Neuronal stem cell (in vitro differentiated cells): ENCODE data around the gene ZNF512B.

Experiments
- DNase-seq: peaks from one replicate; pipeline ENCODE4 v3.0.0-alpha.2; 2013; ENCODE audit warnings: low spot score
- H2AFZ ChIP-seq: one replicate; pipeline ENCODE4 v1.6.1; 2013; ENCODE audit warnings: mild to moderate bottlenecking, low read length, inconsistent platforms
- H2AK5ac ChIP-seq: 2 replicates; pipeline ENCODE4 v1.6.1; 2013; ENCODE audit warnings: low read depth, mild to moderate bottlenecking, inconsistent platforms, low read length, moderate library complexity, mixed read lengths
- H2BK120ac ChIP-seq: 2 replicates; pipeline ENCODE4 v1.6.1; 2013; ENCODE audit warnings: low read depth, mild to moderate bottlenecking, inconsistent platforms, low read length, moderate library complexity, mixed read lengths
- H2BK12ac ChIP-seq: one replicate; pipeline ENCODE4 v1.6.1; 2013; ENCODE audit warnings: low read length, inconsistent platforms
- H2BK15ac ChIP-seq: 2 replicates; pipeline ENCODE4 v1.6.1; 2013; ENCODE audit warnings: mild to moderate bottlenecking, low read length, inconsistent platforms, mixed read lengths
- H2BK5ac ChIP-seq: one replicate; pipeline ENCODE4 v1.6.1; 2013; ENCODE audit warnings: inconsistent platforms, mild to moderate bottlenecking, low read length, moderate library complexity
- H3K14ac ChIP-seq: one replicate; pipeline ENCODE4 v1.6.1; 2013; ENCODE audit warnings: low read length, inconsistent platforms
- H3K18ac ChIP-seq: 2 replicates; pipeline ENCODE4 v1.6.1; 2013; ENCODE audit warnings: low read length, inconsistent platforms
- H3K23ac ChIP-seq: 2 replicates; pipeline ENCODE4 v1.6.1; 2013; ENCODE audit warnings: low read depth, mild to moderate bottlenecking, mixed read lengths, low read length, inconsistent platforms; ENCODE audit not compliant: poor library complexity
- H3K27ac ChIP-seq: replicated peaks from 3 replicates; pipeline ENCODE4 v1.5.1; 2013; ENCODE audit warnings: low read length, inconsistent platforms
- H3K27me3 ChIP-seq, 3 experiments: 2 replicates each; pipeline ENCODE4 v1.6.1; 2013; ENCODE audit warnings: low read length in 3 of 3, mild to moderate bottlenecking in 2 of 3, inconsistent platforms in 1 of 3, low read depth in 1 of 3, mixed read lengths in 1 of 3, moderate library complexity in 1 of 3; ENCODE audit not compliant: control insufficient read depth in 3 of 3, insufficient read depth in 3 of 3
- H3K36me3 ChIP-seq, 2 donors: replicated peaks in 1 of 2; 2 replicates each; pipeline ENCODE4 v1.6.1; 2013; ENCODE audit warnings: low read length in 2 of 2; ENCODE audit not compliant: control insufficient read depth in 2 of 2, insufficient read depth in 2 of 2
- H3K4ac ChIP-seq: 2 replicates; pipeline ENCODE4 v1.6.1; 2013; ENCODE audit warnings: inconsistent platforms, mild to moderate bottlenecking, low read length, moderate library complexity
- H3K4me1 ChIP-seq, 2 donors: 1 replicate in 1 of 2; 2 replicates in 1 of 2; pipeline ENCODE4 v1.6.1; 2013; ENCODE audit warnings: low read length in 2 of 2, low read depth in 1 of 2; ENCODE audit not compliant: control insufficient read depth in 2 of 2, insufficient read depth in 1 of 2
- H3K4me2 ChIP-seq: one replicate; pipeline ENCODE4 v1.6.1; 2013; ENCODE audit warnings: mild to moderate bottlenecking, low read length, inconsistent platforms; ENCODE audit not compliant: insufficient read depth, poor library complexity, severe bottlenecking
- H3K4me3 ChIP-seq, 2 donors: 2 replicates each; pipeline ENCODE4 v1.5.1; 2013; ENCODE audit warnings: low read length in 2 of 2, mild to moderate bottlenecking in 2 of 2, inconsistent platforms in 1 of 2, moderate library complexity in 1 of 2
- H3K79me1 ChIP-seq: one replicate; pipeline ENCODE4 v1.6.1; 2013; ENCODE audit warnings: low read depth, mild to moderate bottlenecking, inconsistent platforms, low read length, moderate library complexity
- H3K9ac ChIP-seq: one replicate; pipeline ENCODE4 v1.6.1; 2013; ENCODE audit warnings: mild to moderate bottlenecking, low read depth, low read length, inconsistent platforms; ENCODE audit not compliant: poor library complexity
- H3K9me3 ChIP-seq, 2 donors: replicated peaks in 1 of 2; 2 replicates each; pipeline versions ENCODE3 to v1.6.1; 2013; ENCODE audit warnings: low read length in 2 of 2, mild to moderate bottlenecking in 2 of 2, inconsistent platforms in 1 of 2, low read depth in 1 of 2, mixed read lengths in 1 of 2, moderate library complexity in 1 of 2; ENCODE audit not compliant: control insufficient read depth in 2 of 2, insufficient read depth in 1 of 2
- H4K8ac ChIP-seq: one replicate; pipeline ENCODE4 v1.6.1; 2013; ENCODE audit warnings: low read depth, mild to moderate bottlenecking, inconsistent platforms, low read length, moderate library complexity
- H4K91ac ChIP-seq: one replicate; pipeline ENCODE4 v1.6.1; 2013; ENCODE audit warnings: low read length, low read depth, mild to moderate bottlenecking, inconsistent platforms; ENCODE audit not compliant: poor library complexity
- WGBS, 2 donors: extraction: QIAGEN DNeasy Blood & Tissue Kit; methylation state at CpG; one replicate each; pipeline ENCODE4 v1.1.7; 2013; ENCODE audit warnings: missing lambda C conversion rate in 2 of 2, mixed read lengths in 1 of 2; ENCODE audit not compliant: insufficient read length in 2 of 2, insufficient replicate concordance in 1 of 2; ENCODE audit errors: extremely low coverage in 2 of 2; 5-methylcytosine and 5-hydroxymethylcytosine counted together

ZNF512B gene

DNA sequence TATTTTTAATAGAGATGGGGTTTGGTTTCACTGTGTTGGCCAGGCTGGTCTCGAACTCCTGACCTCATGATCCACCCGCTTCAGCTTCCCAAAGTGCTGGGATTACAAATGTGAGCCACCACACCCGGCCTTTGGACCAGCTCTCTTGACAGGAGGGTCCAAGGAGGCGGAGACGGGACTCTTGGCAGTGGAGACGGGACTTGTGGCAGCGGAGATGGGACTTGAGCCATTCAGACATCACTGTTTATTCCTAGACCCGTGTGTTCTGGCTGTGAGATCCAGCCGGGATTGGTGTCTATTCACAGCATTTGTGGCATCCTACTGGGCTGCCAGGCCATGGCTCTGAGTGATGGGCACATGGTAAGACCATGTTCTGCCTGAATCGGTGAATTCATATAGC lies 36.8 kb upstream of the ZNF512B start:
- no CpG with 5 or more reads among the region's 10 CpGs for WGBS, 2 donors
- H3K36me3 ChIP-seq, result peaks cover 54 to 84% of the 10 kb centered on the region in 2 donors

DNA sequence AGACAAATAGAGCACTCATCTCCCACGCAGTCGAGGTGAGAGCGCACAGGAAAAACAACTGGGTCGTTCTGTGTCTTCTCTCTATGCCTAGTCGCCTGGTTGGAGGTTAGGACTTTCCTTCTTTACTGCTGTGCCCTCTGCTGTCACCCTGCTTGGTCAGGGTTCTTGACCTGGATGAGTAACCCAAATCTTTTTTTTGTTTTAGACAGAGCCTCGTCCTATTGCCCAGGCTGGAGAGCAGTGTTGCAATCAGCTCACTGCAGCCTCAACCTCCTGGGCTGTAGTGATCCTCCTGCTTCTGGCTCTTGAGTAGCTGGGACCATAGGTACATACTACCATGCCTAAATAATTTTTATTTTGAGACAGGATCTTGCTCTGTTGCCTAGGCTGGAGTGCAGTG lies 35.7 kb upstream of the ZNF512B start:
- no peak overlapping the region for H2AFZ ChIP-seq
- no peak overlapping the region for H3K23ac ChIP-seq
- no peak overlapping the region for H2AK5ac ChIP-seq
- H3K36me3 ChIP-seq, result peaks cover 53 to 83% of the 10 kb centered on the region in 2 donors
- H3K9me3 ChIP-seq, result peaks cover 4 to 11% of the 10 kb centered on the region in 2 donors
- no CpG with 5 or more reads among the region's 6 CpGs for WGBS, 2 donors
- H4K8ac ChIP-seq, result no peak overlapping the region
- H2BK5ac ChIP-seq, result no peak overlapping the region
- no peaks in the 10 kb centered on the region for H3K4me1 ChIP-seq
- no peak overlapping the region for H2BK120ac ChIP-seq
- H2BK15ac ChIP-seq, result no peak overlapping the region
- H3K4me3 ChIP-seq, result no peak overlapping the region
- H3K4me2 ChIP-seq, result no peak overlapping the region
- H3K27me3 ChIP-seq, result no peaks in the 10 kb centered on the region
- peaks cover 2% of the 10 kb centered on the region for H3K79me1 ChIP-seq
- H3K27ac ChIP-seq, result no peak overlapping the region
- H2BK12ac ChIP-seq, result no peak overlapping the region
- H4K91ac ChIP-seq, result no peak overlapping the region
- H3K18ac ChIP-seq, result no peak overlapping the region
- H3K4ac ChIP-seq, result no peak overlapping the region
- no peak overlapping the region for H3K14ac ChIP-seq
- no peak overlapping the region for H3K9ac ChIP-seq
- no peak for DNase-seq

More for the DNA sequence above, 36.8 kb upstream of the ZNF512B start:
- no peak overlapping the region for H2BK12ac ChIP-seq
- peaks cover 4 to 11% of the 10 kb centered on the region in 2 donors for H3K9me3 ChIP-seq
- no peak overlapping the region for H3K14ac ChIP-seq
- no peaks in the 10 kb centered on the region for H3K4me1 ChIP-seq
- no peak overlapping the region for H3K4me2 ChIP-seq
- H2AK5ac ChIP-seq, result no peak overlapping the region
- H2AFZ ChIP-seq, result no peak overlapping the region
- H3K27ac ChIP-seq, result no peak overlapping the region
- peaks cover 2% of the 10 kb centered on the region for H3K79me1 ChIP-seq
- H2BK5ac ChIP-seq, result no peak overlapping the region
- H3K27me3 ChIP-seq, result no peaks in the 10 kb centered on the region
- no peak overlapping the region for H3K4ac ChIP-seq
- no peak overlapping the region for H3K23ac ChIP-seq
- H4K91ac ChIP-seq, result no peak overlapping the region
- no peak overlapping the region for H3K18ac ChIP-seq
- H4K8ac ChIP-seq, result peak overlapping the region; percentile 56
- H3K4me3 ChIP-seq, result no peak overlapping the region
- no peak overlapping the region for H2BK120ac ChIP-seq
- peak overlapping the region; percentile 30 for H3K9ac ChIP-seq
- H2BK15ac ChIP-seq, result no peak overlapping the region
- DNase-seq, result no peak

DNA sequence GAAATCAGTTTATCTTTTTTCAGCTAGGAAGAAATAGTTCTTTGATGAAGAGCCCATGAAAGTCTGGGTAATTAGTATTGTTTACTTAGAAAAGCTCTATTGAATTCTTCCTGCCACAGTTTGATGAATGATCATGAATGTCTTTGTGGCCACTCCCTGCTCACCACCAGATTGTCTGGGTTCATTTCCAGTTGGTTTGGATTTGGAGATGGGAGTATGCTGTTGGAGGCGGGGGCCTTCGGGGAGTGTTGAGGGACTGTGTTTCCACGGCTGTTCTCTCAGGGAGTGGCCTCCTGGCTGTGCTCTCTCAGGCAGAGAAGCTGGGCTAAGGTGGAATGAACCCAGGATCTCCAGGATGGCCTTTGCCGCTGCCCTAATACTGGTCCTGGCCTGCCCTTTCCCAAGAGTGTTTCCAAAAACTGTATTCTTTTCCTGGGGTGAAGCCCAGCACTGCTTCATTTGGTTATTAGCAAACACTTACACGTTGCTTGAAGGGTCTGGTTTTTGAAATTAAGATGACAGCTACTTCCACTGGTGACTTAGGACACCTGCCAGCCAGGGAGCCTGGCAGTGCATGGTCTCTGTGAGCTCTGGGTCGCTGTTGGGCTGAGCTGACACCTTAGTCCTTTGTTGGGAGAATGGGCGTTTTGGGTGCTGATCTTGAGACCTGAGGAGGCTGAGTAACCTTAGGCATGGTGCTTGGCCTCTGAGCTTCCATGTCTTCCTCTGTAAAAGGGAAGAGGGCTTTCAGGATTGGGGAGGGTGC lies 34.4 kb upstream of the ZNF512B start:
- no peak overlapping the region for H2AFZ ChIP-seq
- DNase-seq, result no peak

DNA sequence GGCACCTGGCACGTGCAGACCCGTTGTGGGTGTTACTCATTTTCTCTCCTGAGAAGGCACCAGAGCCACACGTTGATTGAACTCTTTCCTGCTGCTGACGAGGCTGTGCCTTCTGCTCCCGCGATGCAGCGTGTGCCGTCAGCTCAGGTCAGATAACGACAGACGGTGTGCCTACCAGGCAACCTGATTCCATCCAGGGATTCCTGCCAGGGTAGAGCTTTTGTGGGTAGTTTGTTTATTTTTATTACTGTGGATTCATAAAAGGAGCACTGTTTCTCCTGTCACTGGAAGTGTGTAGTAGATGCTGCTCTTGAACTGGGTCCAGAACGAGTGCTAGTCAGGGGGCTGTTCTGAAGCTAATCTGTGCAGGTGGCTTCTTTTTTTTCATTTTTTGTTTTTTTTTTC lies 31.9 kb upstream of the ZNF512B start:
- Histone ChIP-seq H3K9me3 (peaks cover 0 to 2% of the 10 kb centered on the region in 2 donors), H3K23ac (no peak overlapping the region)
- WGBS, 2 donors, result no CpG with 5 or more reads among the region's 11 CpGs

More for the DNA sequence above, 34.4 kb upstream of the ZNF512B start:
- Histone ChIP-seq H3K9me3 (peaks cover 4 to 11% of the 10 kb centered on the region in 2 donors), H3K14ac (no peak overlapping the region), H2AK5ac (no peak overlapping the region), H2BK15ac (no peak overlapping the region), H3K4me2 (no peak overlapping the region), H2BK12ac (no peak overlapping the region), H3K27ac (no peak overlapping the region), H3K27me3 (no peaks in the 10 kb centered on the region), H3K4me3 (no peak overlapping the region), H3K79me1 (peaks cover 2% of the 10 kb centered on the region), H3K4me1 (no peaks in the 10 kb centered on the region), H3K4ac (no peak overlapping the region), H2BK5ac (no peak overlapping the region), H3K9ac (no peak overlapping the region), H3K36me3 (peaks cover 50 to 83% of the 10 kb centered on the region in 2 donors), H2BK120ac (no peak overlapping the region), H3K18ac (no peak overlapping the region), H4K91ac (no peak overlapping the region), H3K23ac (no peak overlapping the region), H4K8ac (no peak overlapping the region)
- no CpG with 5 or more reads among the region's 7 CpGs for WGBS, 2 donors

More for the DNA sequence above, 31.9 kb upstream of the ZNF512B start:
- Histone ChIP-seq H2BK15ac (no peak overlapping the region), H2BK5ac (no peak overlapping the region), H3K36me3 (peaks cover 49 to 77% of the 10 kb centered on the region in 2 donors), H4K91ac (no peak overlapping the region), H3K9ac (no peak overlapping the region), H2AK5ac (no peak overlapping the region), H3K4me1 (no peaks in the 10 kb centered on the region), H3K27ac (no peak overlapping the region), H3K4me2 (no peak overlapping the region), H3K27me3 (no peaks in the 10 kb centered on the region), H3K4ac (no peak overlapping the region), H2AFZ (no peak overlapping the region), H3K14ac (no peak overlapping the region), H4K8ac (no peak overlapping the region), H3K18ac (no peak overlapping the region), H3K4me3 (no peak overlapping the region), H3K79me1 (peaks cover 1% of the 10 kb centered on the region), H2BK120ac (no peak overlapping the region), H2BK12ac (no peak overlapping the region)
- DNase-seq, result no peak
